ENCODE measurements around the gene MAP1B. TPM values are rescaled to one million over a fixed set of nuclear protein-coding genes. Genes with fewer than 3 reads are reported as not detected.

Gene MAP1B
- total and polyA plus RNA-seq, 4 donors: 0.58 to 5.0 (median 2.1) TPM

- TF ChIP-seq NR2F2 (IDR thresholded peaks at IDR 0.05): no peak
- no peak for TF ChIP-seq GABPA (IDR thresholded peaks at IDR 0.05 in 1 of 2, conservative IDR thresholded peaks at IDR 0.05 in 1 of 2)
- TF ChIP-seq FOXA1 (IDR thresholded peaks at IDR 0.05): no peak
- no peak for TF ChIP-seq SP1 (IDR thresholded peaks at IDR 0.05)
- no peak for TF ChIP-seq ATF3 (IDR thresholded peaks at IDR 0.05)
- no peak for TF ChIP-seq FOXA2 (IDR thresholded peaks at IDR 0.05)
- no peak for TF ChIP-seq HNF4A (conservative IDR thresholded peaks at IDR 0.05)
- no peak for TF ChIP-seq TAF1 (conservative IDR thresholded peaks at IDR 0.05)
These were observed 128.4 kb downstream of the MAP1B start (continued) for GRCh38 chr5:72235725-72236124.

GRCh38 chr5:72237415-72237814 lies 130.1 kb downstream of the MAP1B start:
- Histone ChIP-seq H3K4me1 (ENCODE audit: control insufficient read depth in 4 of 4, insufficient read depth in 4 of 4, low read length in 3 of 4) (no peaks in the 10 kb centered on the region), H3K27me3 (ENCODE audit: control insufficient read depth in 4 of 4, insufficient read depth in 4 of 4, low read length in 3 of 4) (no peaks in the 10 kb centered on the region), H3K36me3 (ENCODE audit: control insufficient read depth in 4 of 4, insufficient read depth in 3 of 4, low read depth in 1 of 4, low read length in 3 of 4) (peaks cover 1 to 15% (median 7%) of the 10 kb centered on the region in 4 donors), H3K9ac (ENCODE audit: low read depth in 1 of 2, low read length in 2 of 2) (no peak overlapping the region), H3K4me3 (ENCODE audit: low read depth in 1 of 3, low read length in 3 of 3) (no peak overlapping the region), H3K27ac (ENCODE audit: low read depth in 1 of 2, low read length in 2 of 2) (no peak overlapping the region), H3K9me3 (ENCODE audit: control insufficient read depth in 4 of 4, low read length in 3 of 4) (no peaks in the 10 kb centered on the region)
- no peak for DNase-seq (ENCODE audit: low spot score)
- WGBS: 95% methylated on average over 2 of the region's 2 CpGs
- TF ChIP-seq FOXA1 (IDR thresholded peaks at IDR 0.05) (no peak), NR2F2 (IDR thresholded peaks at IDR 0.05) (no peak)

- 97% methylated on average over 3 of the region's 3 CpGs for WGBS
- TF ChIP-seq TAF1 (conservative IDR thresholded peaks at IDR 0.05): no peak
- no peak for TF ChIP-seq YY1 (IDR thresholded peaks at IDR 0.05)
- Histone ChIP-seq H3K36me3 (ENCODE audit: control insufficient read depth in 4 of 4, insufficient read depth in 3 of 4, low read depth in 1 of 4, low read length in 3 of 4) (peaks cover 1 to 15% (median 7%) of the 10 kb centered on the region in 4 donors), H3K27me3 (ENCODE audit: control insufficient read depth in 4 of 4, insufficient read depth in 4 of 4, low read length in 3 of 4) (no peaks in the 10 kb centered on the region), H3K4me3 (ENCODE audit: low read depth in 1 of 3, low read length in 3 of 3) (no peak overlapping the region), H3K27ac (ENCODE audit: low read depth in 1 of 2, low read length in 2 of 2) (no peak overlapping the region), H3K9ac (ENCODE audit: low read depth in 1 of 2, low read length in 2 of 2) (no peak overlapping the region), H3K9me3 (ENCODE audit: control insufficient read depth in 4 of 4, low read length in 3 of 4) (no peaks in the 10 kb centered on the region), H3K4me1 (ENCODE audit: control insufficient read depth in 4 of 4, insufficient read depth in 4 of 4, low read length in 3 of 4) (no peaks in the 10 kb centered on the region)
- no peak for DNase-seq (ENCODE audit: low spot score)
These were observed 130.6 kb downstream of the MAP1B start for GRCh38 chr5:72237879-72238278.

GRCh38 chr5:72238712-72239445 lies 131.6 kb downstream of the MAP1B start:
- H3K9ac ChIP-seq (ENCODE audit: low read depth in 1 of 2, low read length in 2 of 2): no peak overlapping the region
- no peaks in the 10 kb centered on the region for H3K4me1 ChIP-seq (ENCODE audit: control insufficient read depth in 4 of 4, insufficient read depth in 4 of 4, low read length in 3 of 4)
- no peak overlapping the region for H3K4me3 ChIP-seq (ENCODE audit: low read depth in 1 of 3, low read length in 3 of 3)
- H3K36me3 ChIP-seq (ENCODE audit: control insufficient read depth in 4 of 4, insufficient read depth in 3 of 4, low read depth in 1 of 4, low read length in 3 of 4): peaks cover 0 to 15% (median 7%) of the 10 kb centered on the region in 4 donors
- TF ChIP-seq NR2F2 (IDR thresholded peaks at IDR 0.05) (no peak), GABPA (IDR thresholded peaks at IDR 0.05 in 1 of 2, conservative IDR thresholded peaks at IDR 0.05 in 1 of 2) (no peak), FOXA2 (IDR thresholded peaks at IDR 0.05) (no peak), REST (IDR thresholded peaks at IDR 0.05) (no peak), TAF1 (conservative IDR thresholded peaks at IDR 0.05) (no peak), FOXA1 (IDR thresholded peaks at IDR 0.05) (no peak), JUND (IDR thresholded peaks at IDR 0.05) (no peak), YY1 (IDR thresholded peaks at IDR 0.05) (no peak), MAX (IDR thresholded peaks at IDR 0.05) (no peak), ZBTB33 (IDR thresholded peaks at IDR 0.05) (no peak), HNF4G (IDR thresholded peaks at IDR 0.05) (no peak), CTCF (IDR thresholded peaks at IDR 0.05; ENCODE audit: low read depth, low read length, missing input control) (no peak), RXRA (IDR thresholded peaks at IDR 0.05) (no peak), RAD21 (IDR thresholded peaks at IDR 0.05) (no peak), HNF4A (conservative IDR thresholded peaks at IDR 0.05) (no peak), ATF3 (IDR thresholded peaks at IDR 0.05) (no peak)
- WGBS: 92% methylated on average over 5 of the region's 5 CpGs
- H3K9me3 ChIP-seq (ENCODE audit: control insufficient read depth in 4 of 4, low read length in 3 of 4): no peaks in the 10 kb centered on the region
- H3K27ac ChIP-seq (ENCODE audit: low read depth in 1 of 2, low read length in 2 of 2): no peak overlapping the region
- no peak for DNase-seq (ENCODE audit: low spot score)
- no peaks in the 10 kb centered on the region for H3K27me3 ChIP-seq (ENCODE audit: control insufficient read depth in 4 of 4, insufficient read depth in 4 of 4, low read length in 3 of 4)
